DOHH2 (cell line): ENCODE data around the gene SH3RF3.

ENCODE experiments used
- H3F3A ChIP-seq: fragments of 200-600 bp; sonication (generic), shearing (Covaris generic); 2 replicates; pipeline ENCODE4 v1.6.0; 2016; ENCODE audit warnings: antibody characterized with exemption, mild to moderate bottlenecking; ENCODE audit not compliant: control insufficient read depth, insufficient read depth
- H3K27ac ChIP-seq: fragments of 200-600 bp; sonication (generic); 2 replicates; pipeline ENCODE4 v1.5.1; 2014; ENCODE audit warnings: low read depth, mild to moderate bottlenecking, low read length, moderate library complexity
- H3K27me3 ChIP-seq: fragments of 200-600 bp; sonication (generic); 2 replicates; pipeline ENCODE4 v1.6.1; 2014; ENCODE audit warnings: mild to moderate bottlenecking, low read length, mixed read lengths; ENCODE audit not compliant: control insufficient read depth
- H3K36me3 ChIP-seq: fragments of 200-600 bp; sonication (generic); 2 replicates; pipeline ENCODE4 v1.6.1; 2014; ENCODE audit warnings: mild to moderate bottlenecking, low read length, moderate library complexity, mixed read lengths; ENCODE audit not compliant: control insufficient read depth
- H3K4me1 ChIP-seq: fragments of 200-600 bp; sonication (generic); 2 replicates; pipeline ENCODE4 v1.6.1; 2014; ENCODE audit warnings: mild to moderate bottlenecking, low read length, mixed read lengths; ENCODE audit not compliant: control insufficient read depth
- H3K4me2 ChIP-seq: fragments of 200-600 bp; sonication (generic); 2 replicates; pipeline ENCODE4 v1.6.0; 2014; ENCODE audit warnings: mild to moderate bottlenecking, low read length, moderate library complexity
- H3K4me3 ChIP-seq: fragments of 200-600 bp; sonication (generic); 2 replicates; pipeline ENCODE4 v1.5.1; 2014; ENCODE audit warnings: mild to moderate bottlenecking, low read length, mixed read lengths
- H3K79me2 ChIP-seq: fragments of 200-600 bp; sonication (generic); 2 replicates; pipeline ENCODE4 v1.6.1; 2014; ENCODE audit warnings: mild to moderate bottlenecking, low read length, mixed read lengths; ENCODE audit not compliant: control insufficient read depth
- H3K9me2 ChIP-seq: fragments of 200-600 bp; sonication (generic); replicated peaks from 2 replicates; pipeline ENCODE4 v1.6.1; 2014; ENCODE audit warnings: mild to moderate bottlenecking, low read length, mixed read lengths; ENCODE audit not compliant: control insufficient read depth
- H3K9me3 ChIP-seq: fragments of 200-600 bp; sonication (generic); 2 replicates; pipeline ENCODE4 v1.6.1; 2014; ENCODE audit warnings: antibody characterized with exemption, low read length, mixed read lengths; ENCODE audit not compliant: control insufficient read depth, insufficient read depth
- H4K20me1 ChIP-seq: fragments of 200-600 bp; sonication (generic); 2 replicates; pipeline ENCODE4 v1.6.0; 2014; ENCODE audit warnings: low read depth, mild to moderate bottlenecking, antibody characterized with exemption, low read length, moderate library complexity; ENCODE audit not compliant: control insufficient read depth, insufficient read depth
- CTCF ChIP-seq: fragments of 200-600 bp; sonication (generic); IDR thresholded peaks from one replicate; pipeline ENCODE4 v1.5.1; 2014; ENCODE audit warnings: antibody characterized with exemption, mild to moderate bottlenecking, low read depth, low read length; ENCODE audit not compliant: poor library complexity, severe bottlenecking
- EZH2phosphoT487 ChIP-seq: fragments of 200-600 bp; sonication (generic); IDR thresholded peaks from 2 replicates; pipeline ENCODE4 v1.6.1; 2017; ENCODE audit warnings: borderline replicate concordance, mild to moderate bottlenecking, antibody characterized with exemption, low read length, moderate library complexity, mixed read lengths

Gene SH3RF3

GRCh38 chr2:109270505-109271312 lies 141.7 kb downstream of the SH3RF3 start:
- TF ChIP-seq CTCF (no peak), EZH2phosphoT487 (no peak)
- Histone ChIP-seq H3K4me3 (no peak overlapping the region), H3K9me2 (no peaks in the 10 kb centered on the region), H3K9me3 (no peaks in the 10 kb centered on the region), H3K79me2 (no peaks in the 10 kb centered on the region), H3K4me1 (no peaks in the 10 kb centered on the region), H3K27ac (no peak overlapping the region), H3F3A (no peaks in the 10 kb centered on the region), H3K36me3 (no peaks in the 10 kb centered on the region), H3K4me2 (no peak overlapping the region), H4K20me1 (no peaks in the 10 kb centered on the region), H3K27me3 (no peaks in the 10 kb centered on the region)

GRCh38 chr2:109271920-109272319 lies 142.9 kb downstream of the SH3RF3 start:
- TF ChIP-seq CTCF, result no peak
- TF ChIP-seq EZH2phosphoT487, result no peak
- no peaks in the 10 kb centered on the region for H3K27me3 ChIP-seq
- H3K9me2 ChIP-seq, result no peaks in the 10 kb centered on the region
- no peaks in the 10 kb centered on the region for H3K9me3 ChIP-seq
- no peak overlapping the region for H3K4me2 ChIP-seq
- H3F3A ChIP-seq, result no peaks in the 10 kb centered on the region
- H3K4me3 ChIP-seq, result no peak overlapping the region
- no peaks in the 10 kb centered on the region for H4K20me1 ChIP-seq
- no peaks in the 10 kb centered on the region for H3K36me3 ChIP-seq
- H3K79me2 ChIP-seq, result no peaks in the 10 kb centered on the region
- no peak overlapping the region for H3K27ac ChIP-seq
- no peaks in the 10 kb centered on the region for H3K4me1 ChIP-seq

- Histone ChIP-seq H3K27me3 (no peaks in the 10 kb centered on the region), H3K27ac (no peak overlapping the region), H4K20me1 (no peaks in the 10 kb centered on the region), H3K4me1 (no peaks in the 10 kb centered on the region), H3K4me2 (no peak overlapping the region), H3K36me3 (no peaks in the 10 kb centered on the region), H3K79me2 (no peaks in the 10 kb centered on the region), H3K9me3 (no peaks in the 10 kb centered on the region), H3K4me3 (no peak overlapping the region), H3K9me2 (no peaks in the 10 kb centered on the region), H3F3A (no peaks in the 10 kb centered on the region)
- TF ChIP-seq EZH2phosphoT487 (no peak), CTCF (no peak)
Observed at GRCh38 chr2:109272461-109272860, 143.5 kb downstream of the SH3RF3 start.
